ENCODE results near the gene SMOC2. TPM values are rescaled to one million over a fixed set of nuclear protein-coding genes. Genes with fewer than 3 reads are reported as not detected.

SMOC2 gene
- polyA plus RNA-seq, 12 donors = 59.8 to 133 (median 90.2) TPM; not detected in 1

DNA sequence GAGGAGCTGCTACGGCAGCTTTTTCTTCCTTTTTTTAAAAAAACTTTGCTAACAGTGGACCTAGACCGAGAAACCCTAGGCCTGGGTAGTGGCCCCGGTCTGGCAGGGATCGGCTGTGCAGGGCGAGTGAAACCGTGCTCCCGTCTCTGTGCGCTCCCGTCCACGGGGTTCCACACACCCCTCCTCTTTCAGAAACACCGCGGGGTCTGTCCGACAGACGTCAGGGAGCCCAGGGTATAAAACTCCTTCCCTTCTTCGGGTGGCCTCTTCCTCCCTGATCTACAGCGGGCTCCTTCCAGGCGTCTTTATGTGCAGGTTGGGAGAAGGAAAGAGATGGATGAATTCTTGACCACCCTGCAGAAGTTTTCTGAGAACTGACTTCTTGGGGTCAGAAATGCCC lies 27.1 kb upstream of the SMOC2 start:
- DNase-seq = no peak

DNA sequence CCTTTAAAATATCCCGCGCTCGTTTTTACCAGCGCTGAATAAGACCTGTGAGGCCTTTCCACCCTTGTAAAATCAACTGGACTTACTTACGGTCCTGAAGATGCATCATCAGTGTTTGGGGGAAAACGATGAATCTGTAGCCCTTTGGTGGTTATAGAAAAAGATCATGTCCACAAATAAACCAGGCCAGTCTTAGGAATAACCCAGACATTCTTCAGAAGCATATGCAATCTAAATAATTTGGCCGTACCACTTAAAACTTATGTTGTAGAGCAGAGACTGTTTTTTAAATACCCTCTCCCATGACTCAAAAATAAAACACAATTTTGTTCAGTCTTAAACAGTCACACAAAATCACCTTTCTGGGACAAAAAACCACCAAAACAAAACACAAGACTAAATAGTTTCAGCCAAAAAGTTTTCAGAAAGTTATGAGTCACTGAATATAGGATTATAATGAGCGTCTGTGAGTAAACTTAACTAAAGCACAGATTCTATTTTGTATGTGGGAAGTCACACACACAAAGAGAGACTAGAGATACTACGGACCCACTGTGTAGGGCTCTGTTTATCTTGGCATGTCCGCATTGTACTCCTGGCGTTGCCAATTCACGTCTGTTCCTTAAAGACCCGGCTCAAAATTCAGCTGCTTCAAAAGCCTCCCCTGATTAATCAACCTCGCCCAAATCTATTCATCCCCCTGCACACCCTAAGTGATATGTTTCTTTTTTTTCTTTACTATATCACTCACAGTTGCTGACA lies 26.5 kb upstream of the SMOC2 start:
- DNase-seq = no peak

DNA sequence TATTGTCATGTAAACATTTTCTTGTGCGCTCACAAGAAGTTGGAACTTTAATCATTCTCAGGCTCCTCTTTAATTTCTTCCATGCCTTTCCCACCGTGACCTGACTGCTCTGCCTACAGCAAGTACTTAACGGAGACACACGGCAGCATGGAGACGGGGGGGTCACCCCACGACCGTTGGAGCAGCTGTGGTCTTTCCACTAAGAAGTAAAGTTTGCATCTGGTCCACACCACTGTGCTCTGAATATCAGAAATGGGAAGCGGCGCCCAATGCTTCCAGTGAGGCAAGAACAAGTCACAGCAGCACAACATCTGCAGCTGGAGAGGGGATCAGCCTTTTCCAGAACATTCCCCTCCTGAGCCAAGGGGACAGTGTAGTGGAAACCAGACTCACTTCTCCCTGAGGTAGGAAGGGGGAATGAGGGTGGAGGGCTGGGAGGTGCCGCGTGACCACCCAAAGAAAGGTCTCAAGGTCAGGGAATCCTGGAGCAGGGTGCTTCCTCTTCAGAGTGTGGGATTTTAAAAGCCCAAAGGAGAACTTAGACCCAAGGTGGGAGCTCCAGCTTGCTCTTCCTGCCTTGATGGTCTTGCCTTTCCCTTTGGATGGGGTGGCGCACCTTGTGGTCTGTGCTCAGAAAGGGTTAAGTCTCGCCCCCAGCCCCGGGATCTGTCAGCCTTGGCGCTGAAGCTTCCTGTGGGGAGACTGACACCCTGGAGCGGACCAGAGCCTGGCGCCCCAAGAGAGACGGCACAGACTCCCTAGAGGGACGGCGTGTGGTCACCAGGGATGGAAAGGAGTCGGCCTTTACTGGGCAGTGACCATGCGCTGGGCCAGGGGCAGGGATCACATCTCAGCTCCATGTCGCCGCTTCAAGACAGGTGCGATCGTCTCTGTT lies 25.6 kb upstream of the SMOC2 start:
- peak; percentile 77 for DNase-seq

DNA sequence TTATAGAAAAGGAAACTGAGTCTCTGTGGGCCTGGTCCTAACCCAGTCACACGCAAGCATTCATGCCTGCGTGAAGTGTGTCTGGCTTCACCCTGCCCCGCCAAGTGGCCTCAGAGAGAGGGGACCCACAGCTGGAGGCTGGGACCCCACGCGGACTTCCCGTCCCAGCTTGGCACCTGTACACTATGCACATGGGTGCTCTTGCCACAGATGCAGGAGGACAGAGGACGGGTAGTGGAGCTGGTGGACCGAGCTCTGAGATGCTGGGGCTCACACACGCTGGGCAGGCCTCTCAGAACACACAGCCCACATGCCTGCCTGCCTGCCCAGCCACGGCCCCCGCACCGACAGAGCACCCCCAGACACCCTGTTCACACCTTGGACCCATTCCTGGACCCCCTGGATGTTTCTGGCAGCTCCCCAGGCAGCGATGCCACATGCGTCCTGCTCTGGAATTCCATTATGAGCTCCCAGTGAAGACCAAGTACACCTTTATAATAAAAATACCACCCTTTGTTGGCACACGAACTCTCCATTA lies 24.9 kb upstream of the SMOC2 start:
- DNase-seq = no peak

DNA sequence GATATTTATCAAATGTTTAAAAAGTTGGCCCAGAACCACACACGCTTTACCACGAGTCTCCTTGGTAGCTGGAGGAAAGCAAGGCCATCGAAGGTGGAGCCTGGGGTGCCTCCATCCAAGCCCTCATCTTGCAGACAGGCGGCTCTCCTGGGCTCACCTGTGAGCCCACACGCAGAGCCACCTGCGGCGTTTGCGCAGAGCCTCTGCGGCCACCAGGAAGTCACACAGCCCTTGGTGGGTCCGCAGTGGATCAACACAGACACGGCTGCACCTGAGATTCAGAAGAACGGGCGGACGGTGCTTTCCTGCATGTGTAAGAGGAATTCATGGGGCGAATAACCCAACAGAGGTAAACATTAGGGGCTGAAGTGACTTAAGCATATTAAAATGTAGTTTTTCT lies 24.5 kb upstream of the SMOC2 start:
- no peak for DNase-seq

DNA sequence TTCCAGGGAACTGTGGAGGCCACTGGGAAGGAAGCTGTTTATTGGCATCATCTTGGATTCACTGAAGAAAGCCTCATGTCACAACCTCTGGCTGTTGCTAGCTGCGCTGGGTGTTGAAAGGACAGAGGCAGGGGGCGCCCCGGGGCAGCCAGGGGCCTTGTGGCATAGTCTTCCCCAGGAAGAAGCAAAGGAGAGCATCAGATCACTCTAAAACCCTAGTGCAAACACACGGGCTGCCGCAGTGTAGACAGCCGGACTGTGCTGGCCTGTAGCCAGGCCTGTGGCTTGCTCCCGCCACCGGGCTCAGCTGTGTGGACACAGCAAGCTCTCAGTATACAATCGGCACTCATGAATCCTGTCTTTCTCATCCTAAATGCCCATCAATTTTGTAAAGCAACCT lies 23.8 kb upstream of the SMOC2 start:
- DNase-seq = no peak

DNA sequence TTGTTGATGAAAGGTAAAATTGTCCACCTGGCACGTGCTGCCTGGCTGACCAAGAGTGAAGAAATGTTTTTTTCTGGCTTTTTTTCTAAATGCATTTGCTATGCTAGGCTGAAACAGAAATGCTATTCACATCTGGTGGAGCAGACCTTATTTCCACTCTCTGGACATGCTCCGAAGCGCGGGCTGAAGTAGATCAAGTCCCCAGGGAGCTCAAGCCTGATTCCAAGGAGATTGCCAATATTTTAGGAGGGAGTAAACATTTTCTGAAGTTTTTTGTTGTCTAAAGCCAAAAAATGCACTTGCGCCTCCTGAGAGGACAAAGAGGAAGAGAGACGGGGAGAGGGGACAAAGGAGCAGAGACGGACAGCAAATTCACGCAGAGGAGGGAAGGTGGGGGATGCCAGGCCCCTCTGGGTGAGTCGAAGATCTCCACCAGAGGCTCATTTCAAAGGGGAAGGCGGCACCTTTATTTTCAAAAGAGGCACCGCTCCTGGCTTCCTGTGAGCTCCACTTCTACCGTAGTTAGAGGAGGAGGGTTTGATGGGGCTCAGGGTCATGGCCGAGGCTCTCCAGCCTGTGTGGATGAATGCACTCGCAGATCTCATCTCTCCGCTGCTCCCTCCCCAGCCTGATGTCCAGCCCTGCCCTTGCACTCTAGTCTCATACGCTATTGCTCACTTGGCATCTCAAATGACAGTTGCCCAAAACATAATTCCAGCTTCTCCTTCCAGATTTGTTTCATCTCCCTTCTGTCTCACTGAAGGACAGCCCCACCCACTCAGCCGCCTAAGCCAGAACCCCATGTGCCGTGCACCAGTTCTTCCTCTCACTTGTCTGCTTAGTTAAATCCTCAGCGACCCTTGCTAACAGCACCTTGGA lies 23.1 kb upstream of the SMOC2 start:
- DNase-seq = peak; percentile 80

DNA sequence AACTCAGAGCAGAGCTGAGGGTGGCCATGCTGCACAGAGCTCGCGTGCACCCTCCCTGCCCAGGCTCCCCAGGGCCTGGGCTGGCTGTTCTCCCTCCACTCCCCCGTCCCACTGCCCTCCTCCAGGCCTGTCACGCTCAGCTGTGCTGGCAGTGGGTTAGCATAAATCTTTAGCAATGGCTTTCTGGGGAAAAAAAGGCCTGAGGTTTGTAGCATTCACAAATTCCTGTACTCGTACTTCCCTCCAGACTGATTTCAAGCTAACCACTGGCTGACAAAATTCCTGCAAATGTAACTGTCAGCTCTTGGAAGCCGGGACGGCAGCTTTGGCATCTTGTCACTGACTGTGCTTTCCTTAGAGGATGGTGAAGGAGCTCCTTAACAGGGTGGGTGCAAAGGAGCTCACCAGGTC lies 22.3 kb upstream of the SMOC2 start:
- peak; percentile 49 for DNase-seq

DNA sequence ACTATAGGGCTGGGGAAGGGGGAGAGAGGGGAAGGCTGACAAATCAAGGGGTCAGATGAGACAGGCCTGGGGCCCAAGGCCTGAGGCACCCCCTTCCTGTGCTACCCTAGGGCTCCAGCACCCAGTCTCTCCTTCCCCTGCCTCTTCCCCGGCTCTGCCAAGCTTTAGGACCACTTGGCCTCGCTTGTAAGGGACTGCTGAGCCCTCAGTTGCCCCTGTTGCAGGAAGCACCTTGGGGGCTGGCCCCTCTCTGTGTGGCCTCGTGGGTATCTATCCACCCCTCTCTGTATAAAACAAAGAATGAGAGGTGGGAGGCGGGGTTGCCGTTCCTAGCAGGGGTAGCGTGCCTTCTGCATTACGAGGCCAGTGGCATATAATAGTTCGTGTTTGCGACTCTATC lies 21.4 kb upstream of the SMOC2 start:
- no peak for DNase-seq

DNA sequence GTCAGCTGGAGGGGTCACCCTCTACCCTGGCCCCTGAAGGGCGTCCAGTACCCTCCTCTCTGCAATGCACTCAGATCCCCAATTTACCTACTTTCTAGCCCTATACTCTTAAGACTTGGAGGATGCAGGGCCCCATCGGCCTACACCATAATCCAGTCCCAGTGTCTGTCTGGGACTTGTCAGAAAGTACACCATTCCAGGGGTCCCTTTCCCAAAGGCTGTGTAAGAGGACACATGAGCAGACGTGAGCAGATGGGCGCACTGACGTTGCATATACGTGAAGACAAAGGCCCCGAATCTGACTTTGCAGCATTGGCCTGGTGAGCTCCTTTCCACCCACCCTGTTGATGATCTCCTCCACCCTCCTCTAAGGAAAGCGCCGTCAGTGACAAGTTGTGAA lies 20.9 kb upstream of the SMOC2 start:
- no peak for DNase-seq

DNA sequence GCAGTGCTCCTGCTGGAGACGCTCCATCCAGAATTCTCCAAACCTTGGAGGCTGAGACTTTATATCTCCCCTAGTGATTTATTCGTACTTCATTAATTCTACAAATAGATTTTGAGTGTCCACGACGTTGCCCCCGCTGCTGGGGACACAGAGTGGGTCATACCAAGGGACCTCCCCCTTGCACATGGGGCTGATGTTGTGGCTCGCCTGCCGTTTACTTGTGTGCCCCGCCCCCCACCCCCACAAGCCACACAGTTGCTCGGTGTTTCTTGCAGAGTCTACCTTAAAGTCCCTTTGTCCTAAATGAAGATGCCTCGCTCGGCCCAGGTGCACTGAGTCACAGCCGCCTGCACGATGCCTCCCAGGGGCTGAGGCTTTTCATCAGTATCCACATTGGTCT lies 20.3 kb upstream of the SMOC2 start:
- DNase-seq = no peak

DNA sequence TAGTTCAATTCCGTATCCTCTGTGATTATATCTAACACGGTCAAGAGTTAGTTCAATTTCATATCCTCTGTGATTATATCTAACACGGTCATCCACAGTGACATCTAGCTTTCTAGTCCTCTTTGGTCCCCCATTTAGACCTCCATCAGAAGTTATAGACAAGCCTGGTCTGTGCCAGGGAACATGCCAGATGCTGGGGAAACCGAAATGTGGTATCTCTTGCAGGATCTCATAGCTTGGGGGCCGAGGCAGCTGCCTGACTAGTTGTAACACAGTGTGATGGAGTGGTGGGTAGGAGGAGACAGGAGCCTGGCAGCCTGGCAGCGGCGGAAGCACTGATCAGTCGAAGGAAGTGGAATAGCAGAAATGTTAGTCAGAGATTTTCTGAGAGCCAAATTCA lies 13.8 kb upstream of the SMOC2 start:
- no peak for DNase-seq

DNA sequence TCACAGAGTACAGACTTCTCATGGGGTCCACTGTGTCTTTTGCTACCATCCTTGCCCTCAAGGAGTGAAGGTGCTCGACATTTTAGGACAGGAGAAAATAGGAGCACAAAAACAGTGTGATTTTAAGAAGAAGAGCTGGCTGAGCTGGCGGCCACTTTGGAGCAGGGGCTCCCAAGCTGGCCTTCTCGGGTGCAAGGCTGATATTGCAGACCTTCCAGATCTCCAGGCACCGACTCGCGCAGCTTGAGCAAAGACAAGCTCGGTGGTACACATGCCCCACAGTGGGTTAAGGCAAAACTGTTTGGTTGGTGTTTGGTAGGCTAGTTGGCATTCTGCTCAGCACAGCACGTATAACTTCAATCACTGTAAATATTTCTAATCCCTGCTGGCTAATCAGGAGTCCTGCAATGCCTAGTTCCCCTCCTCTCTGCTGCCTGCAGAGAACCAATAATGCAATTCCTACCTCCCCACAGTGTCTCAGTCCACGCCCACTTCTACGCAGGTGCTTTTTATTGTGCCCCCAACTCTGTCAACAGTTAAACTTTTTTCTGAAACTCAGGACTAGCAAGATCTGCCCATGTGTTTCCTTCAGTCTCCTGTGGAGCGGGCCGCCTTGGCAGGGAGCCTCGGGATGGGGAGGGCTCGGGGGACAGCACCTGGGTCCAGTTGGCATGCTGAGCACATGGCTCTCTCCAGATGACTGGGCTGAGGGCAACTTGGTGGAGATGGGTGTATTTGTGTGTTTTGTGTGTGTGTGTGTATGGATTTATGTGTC lies 12.7 kb upstream of the SMOC2 start:
- DNase-seq = no peak

DNA sequence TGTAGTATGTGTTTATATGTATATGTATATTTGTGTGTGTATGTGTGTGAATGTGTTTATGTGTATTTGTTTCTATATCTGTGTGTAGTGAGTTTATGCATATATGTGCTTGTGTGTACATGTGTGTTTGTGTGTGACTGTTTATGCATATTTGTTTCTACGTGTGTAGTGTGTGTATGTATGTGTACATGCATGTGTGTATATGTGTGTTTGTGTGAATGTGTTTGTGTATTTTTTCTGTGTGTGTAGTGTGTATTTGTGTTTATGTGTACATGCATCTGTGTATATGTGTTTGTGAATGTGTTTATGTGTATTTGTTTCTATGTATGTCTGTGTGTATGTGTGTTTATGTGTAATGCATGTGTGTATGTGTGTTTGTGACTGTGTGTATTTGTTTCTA lies 12.1 kb upstream of the SMOC2 start:
- no peak for DNase-seq

DNA sequence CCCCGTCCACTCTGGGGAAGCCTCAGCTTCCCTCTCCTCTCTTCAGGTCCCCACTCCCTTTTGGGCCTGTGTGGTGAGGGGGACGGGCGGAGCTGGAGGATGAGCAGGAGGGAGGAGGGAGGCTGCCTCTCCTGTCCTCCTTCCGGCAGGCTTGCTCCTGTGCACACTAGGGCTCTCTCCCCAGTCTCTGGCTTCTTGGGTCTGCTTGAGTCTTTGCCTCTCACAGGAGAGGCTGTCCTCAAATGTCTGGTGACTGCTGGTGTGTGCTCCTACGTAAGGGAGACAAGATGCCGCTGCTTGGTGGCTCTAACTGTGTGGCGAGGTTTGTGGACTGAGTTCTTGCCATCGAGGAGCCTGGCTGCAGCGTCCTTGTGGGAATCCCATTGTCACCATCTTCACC lies 8.8 kb upstream of the SMOC2 start:
- no peak for DNase-seq

DNA sequence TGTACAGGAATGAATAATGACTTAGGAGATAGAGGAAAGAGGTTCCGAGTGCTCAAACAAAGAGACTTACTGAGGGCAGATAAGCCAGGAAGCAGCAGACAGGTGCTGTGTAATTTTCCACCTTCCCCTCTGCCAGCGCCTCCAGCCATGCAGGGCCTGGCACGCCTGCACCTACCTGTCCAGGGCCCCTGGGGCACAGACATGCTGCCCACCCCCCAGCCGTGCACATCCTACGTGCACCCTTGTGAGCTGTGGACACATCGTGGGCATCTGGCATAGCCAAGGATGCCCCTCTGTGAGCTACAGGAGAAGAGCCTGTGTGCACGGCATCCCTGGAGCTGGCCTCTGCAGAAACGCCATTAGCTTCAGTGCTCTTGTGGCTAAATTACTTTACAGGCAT lies 7.1 kb upstream of the SMOC2 start:
- no peak for DNase-seq

DNA sequence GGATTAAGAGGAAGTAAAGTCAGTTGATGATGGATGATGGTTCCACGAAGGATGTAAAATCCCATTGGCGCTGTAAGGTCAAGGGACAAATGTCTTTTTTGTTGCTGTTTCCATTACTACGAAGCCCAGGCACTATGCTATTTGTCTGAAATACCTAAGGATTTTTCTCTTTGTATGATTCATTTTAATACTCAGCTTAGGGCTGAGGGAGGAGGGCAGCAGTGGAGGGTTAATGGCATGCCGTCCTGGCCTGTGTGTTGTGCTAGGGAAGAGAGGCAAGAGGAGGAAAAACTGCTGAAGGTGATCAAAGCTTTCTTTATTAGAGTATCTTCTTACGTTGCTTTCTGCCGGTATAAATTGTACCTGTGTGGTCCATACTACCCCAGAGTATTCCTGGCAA lies 6.5 kb upstream of the SMOC2 start:
- no peak for DNase-seq

DNA sequence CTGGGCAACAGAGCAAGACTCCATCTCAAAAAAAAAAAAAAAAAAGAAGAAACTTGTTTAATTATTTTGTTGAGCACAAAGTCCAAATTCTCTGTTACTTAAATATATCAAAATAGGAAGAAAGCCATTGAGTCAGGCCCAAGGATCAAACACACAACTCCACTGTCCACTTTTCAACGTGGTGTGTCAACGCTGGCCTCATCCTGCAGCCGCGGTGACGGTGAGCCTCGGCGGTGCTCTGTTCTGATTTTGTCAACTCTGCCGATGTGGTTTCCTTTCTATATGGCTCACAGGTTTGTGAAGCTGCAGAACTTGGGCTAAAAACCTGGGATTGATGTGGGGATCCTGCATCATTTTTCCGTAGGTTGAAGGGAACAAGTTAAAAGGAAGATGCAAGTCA lies 3.2 kb upstream of the SMOC2 start:
- no peak for DNase-seq

DNA sequence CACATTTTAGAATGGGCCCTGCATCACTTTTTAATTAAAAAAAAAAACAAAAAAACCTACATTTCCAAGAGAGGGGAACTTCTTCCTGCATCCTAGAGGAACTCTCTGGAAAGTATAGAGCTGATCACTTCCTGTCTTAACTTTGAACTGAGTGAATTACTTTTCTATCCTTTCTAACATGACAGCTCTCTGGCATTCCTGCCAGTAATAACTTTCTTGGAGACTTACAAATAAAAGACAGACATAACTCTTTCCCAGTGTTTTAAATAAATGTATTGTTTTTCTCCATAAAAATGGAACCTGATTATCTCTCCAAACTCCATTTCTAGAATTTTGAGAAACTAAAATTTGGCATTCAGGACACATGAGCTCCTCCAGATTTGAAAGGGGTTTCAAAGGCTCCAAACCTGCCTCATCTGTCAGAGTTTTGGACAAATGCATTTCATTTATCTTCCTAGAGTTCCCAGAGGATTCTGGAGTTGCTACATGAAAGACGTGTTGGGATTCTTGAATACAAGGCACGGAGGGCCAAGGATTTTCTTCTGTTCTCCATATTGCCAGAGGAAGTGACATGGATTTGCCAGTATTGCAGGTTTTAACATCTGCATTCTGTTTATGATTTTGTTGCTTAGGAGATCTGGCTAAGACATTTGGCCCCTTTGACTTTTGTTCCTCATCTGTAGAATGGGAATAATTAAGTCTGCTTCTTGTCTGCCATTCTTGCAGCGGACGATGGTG lies 2.0 kb upstream of the SMOC2 start:
- DNase-seq = peak; percentile 70

DNA sequence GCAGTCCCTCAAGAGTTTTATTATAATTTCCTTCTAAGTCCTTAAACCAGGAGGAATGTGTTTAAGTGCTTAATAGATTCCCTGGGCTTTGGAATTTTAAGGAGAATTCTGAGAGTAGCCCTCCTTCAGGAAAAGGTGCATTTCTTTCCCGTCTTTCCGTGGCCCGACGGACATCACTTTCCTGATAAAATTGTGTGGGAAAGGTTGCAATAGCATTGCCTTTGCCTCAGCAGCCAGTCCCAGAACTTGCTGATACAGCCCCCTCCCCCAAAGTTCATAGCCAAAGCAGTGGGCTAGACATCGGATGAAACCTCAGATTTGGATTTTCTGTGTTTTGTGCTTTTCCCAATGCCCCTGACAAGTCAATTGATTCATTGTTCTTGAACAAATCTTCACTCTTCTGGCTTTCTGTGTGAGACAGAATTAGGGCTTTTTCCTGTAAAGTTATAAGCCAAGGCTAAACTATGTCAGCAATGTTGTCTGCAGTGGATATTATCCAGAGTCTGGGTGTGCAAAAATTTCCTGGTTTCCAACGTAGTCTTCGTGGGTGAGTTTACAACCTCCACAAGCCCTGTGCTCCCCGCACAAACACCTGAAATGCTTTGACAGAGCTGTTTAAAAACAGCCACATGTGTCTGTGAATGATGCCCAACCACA lies 1.1 kb upstream of the SMOC2 start:
- peak; percentile 41 for DNase-seq

Data from muscle of arm (tissue), 12 donors.